ENCODE data around the gene TBKBP1. TPM values are rescaled to one million over a fixed set of nuclear protein-coding genes. Genes with fewer than 3 reads are reported as not detected.
A peak's percentile ranks its signal among the peaks of the same experiment; 100 is the strongest.

Gene TBKBP1, protein sequence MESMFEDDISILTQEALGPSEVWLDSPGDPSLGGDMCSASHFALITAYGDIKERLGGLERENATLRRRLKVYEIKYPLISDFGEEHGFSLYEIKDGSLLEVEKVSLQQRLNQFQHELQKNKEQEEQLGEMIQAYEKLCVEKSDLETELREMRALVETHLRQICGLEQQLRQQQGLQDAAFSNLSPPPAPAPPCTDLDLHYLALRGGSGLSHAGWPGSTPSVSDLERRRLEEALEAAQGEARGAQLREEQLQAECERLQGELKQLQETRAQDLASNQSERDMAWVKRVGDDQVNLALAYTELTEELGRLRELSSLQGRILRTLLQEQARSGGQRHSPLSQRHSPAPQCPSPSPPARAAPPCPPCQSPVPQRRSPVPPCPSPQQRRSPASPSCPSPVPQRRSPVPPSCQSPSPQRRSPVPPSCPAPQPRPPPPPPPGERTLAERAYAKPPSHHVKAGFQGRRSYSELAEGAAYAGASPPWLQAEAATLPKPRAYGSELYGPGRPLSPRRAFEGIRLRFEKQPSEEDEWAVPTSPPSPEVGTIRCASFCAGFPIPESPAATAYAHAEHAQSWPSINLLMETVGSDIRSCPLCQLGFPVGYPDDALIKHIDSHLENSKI
- 14.2 TPM for total RNA-seq
- long read RNA-seq, partial matches to known transcripts: 7 of 8 reads
- long read RNA-seq, other reads (novel, unspliced or antisense): 1 of 8 reads

DNA sequence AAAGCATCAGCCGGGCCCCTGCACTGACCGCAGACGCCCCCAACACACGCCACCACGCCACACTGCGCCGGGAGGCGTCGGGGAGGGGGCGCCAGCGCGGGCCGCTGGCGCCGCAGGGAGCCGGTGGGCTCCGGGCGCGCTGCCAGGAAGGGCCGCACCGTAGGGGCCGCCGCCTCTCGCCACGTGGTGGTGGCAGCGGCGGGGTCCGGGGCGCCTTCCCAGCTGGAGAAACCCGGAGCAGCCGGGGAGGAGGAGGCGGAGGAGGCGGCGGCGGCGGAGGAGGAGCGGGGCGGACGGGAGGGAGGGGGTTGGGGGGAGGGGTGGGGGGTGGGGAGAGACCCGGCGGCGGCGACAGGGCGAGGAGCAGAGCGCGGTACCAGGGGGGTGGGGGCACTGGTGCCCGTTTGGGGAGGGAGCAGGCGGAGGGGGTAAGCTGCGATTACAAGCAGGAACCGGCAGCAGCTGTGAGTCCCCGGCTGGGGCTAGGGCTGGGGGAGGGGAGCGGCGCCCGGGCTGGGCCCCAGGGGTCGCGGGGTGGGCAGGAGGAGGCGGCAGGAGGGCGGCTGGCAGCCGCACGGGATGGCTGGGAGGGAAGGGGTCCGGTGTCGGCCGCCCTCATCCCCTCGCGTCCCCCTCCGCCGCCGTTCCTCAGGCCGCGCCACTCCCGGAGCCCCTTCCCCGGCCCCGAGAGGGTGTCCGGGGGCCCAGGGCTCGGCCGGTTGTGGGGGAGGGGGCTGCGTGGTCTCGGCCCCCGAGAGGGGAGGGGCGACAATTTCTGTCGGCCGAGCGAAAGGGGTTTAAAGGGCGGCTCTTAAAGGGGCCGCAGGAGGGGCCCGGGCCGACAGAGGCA lies at the start of gene TBKBP1:
TBKBP1 (plus strand) TSS at position 431 of the 850 bp plus-strand sequence. CDS start 1,952 bp downstream, outside the sequence.
- intact Hi-C loops (cut with DNase I): loop anchor here (10.0 kb wide), 1 partner anchor 201 kb away; the partner anchor contains the start of gene SP2
- ATAC-seq (peak; percentile 41), DNase-seq (ENCODE audit: missing footprints) (peak; percentile 81)

DNA sequence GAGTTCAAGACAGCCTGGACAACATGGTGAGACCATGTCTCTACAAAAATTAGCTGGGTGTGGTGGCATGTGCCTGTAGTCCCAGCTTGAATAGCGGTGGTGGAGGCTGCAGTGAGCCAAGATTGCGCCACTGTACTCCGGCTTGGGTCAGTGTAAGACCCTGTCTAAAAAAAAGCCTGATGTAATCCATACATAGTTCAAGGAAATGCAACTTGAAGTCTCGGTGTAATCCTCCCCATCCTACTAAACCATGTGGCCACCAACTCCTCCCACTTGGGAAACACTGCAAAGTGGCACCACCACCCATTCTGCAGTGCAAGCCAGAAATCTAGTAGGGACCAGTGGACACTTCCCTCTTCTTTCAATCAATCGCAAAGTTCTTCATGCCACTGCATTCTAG lies 49.6 kb upstream of the TBKBP1 start:
- no peak for ATAC-seq
- intact Hi-C loops (cut with DNase I): no loop called here

DNA sequence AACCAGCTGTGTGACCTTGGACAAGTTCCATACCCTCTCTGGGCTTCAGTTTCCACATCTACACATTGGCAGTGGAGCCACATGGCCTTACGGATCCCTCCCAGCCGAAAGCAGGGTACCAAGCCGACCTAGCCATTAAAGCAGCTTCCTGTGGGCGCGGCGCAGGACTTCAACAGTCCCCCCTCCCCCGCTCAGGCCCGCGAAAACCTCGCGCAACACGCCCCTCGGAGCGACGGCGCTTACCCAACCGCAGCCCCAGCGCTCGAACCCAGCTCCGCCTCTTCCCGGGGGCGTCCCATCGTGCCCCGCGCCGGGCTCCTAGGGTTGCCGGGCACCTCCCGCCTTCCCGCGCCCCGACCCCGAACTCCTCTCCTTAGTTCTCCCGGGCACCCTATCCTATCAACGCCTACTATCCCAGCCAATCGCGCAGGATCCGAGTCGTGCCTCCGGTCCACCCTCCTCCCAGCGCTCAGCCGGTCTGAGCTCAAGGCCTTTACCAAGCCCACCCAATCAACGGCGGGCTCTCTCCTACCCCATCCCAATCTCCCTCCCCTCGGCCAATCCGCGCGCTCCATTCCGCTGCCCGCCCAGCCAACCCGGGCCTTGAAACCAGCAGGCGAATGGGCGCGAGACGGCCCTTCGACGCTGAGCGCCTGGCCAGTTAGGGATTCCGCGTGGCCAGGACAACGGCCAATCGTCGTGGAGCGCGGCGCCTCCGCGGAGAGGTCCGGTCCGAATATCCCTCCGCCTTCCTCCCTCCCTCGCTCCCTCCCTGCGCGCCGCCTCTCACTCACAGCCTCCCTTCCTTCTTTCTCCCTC lies 44.6 kb upstream of the TBKBP1 start, which contains the start of gene KPNB1:
KPNB1 (plus strand) TSS at position 767 of the 819 bp plus-strand sequence. CDS start 326 bp downstream, outside the sequence.
- DNase-seq (ENCODE audit: missing footprints): peak; percentile 100
- intact Hi-C loops (cut with DNase I): no loop called here

More for the DNA sequence above, 49.6 kb upstream of the TBKBP1 start:
- no peak for DNase-seq (ENCODE audit: missing footprints)

DNA sequence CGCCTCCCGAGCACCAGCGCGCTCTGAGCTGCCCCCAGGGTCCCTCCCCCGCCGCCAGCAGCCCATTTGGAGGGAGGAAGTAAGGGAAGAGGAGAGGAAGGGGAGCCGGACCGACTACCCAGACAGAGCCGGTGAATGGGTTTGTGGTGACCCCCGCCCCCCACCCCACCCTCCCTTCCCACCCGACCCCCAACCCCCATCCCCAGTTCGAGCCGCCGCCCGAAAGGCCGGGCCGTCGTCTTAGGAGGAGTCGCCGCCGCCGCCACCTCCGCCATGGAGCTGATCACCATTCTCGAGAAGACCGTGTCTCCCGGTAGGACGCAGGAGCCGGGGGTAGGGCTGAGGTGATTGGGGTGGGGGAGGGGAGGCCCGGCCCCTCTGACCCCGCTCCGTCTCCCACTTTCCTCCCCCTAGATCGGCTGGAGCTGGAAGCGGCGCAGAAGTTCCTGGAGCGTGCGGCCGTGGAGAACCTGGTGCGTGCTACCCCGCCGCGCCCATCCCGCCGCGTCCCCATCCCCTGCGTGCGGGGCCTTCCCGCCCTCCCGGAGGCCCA lies 43.9 kb upstream of the TBKBP1 start:
- DNase-seq (ENCODE audit: missing footprints): no peak
- peak; percentile 11 for ATAC-seq
- intact Hi-C loops (cut with DNase I): no loop called here

More for the DNA sequence above, 44.6 kb upstream of the TBKBP1 start, which contains the start of gene KPNB1:
- peak; percentile 91 for ATAC-seq

DNA sequence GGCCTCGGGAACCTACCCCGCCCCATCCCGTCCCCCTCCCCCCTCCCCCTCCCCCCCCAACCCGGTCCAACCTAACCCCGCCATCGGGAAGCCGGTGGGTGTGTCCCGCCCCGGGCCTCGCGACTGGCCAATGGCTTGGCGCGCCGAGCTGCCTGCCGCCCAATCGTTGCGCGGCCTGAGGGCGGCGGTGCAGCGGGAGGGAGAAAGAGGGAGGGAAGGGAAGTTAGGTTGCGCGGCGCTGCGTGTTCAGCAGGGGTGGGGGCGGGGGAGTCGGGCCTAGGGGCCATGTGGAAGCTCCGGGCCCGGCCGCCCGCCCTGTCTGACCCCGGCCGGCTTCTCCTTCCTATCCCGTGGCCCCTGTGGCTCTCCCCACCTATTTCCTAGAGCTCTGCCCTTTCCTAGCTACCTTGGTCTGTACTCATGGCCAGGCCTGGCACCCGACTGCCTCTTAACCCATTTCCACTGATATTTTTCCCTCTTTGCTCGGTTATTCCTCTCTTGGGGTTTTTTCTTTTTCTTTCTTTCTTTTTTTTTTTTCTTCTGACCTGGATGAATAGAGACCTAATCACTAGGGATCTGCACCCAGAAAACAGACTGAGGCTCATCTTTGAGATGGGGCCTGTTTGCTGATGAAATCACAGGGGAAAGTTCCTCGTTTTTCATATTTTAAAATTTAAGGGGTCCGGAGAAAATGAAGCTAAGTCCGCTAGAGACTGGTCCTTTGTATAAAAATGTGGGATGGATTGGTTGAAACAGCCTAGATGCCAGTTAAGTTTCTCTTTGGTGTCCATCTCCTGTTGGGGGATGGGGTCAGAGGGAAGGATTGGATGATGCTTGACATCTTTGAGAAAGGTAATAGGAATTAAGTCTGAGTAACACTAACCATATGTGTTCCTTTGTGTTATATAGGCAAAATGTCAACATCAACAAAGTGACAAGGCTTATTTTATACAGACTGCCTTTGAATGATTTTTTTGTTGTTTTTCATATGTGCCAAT lies 43.1 kb upstream of the TBKBP1 start:
- peak; percentile 98 for DNase-seq (ENCODE audit: missing footprints)
- intact Hi-C loops (cut with DNase I): no loop called here
- ATAC-seq: peak; percentile 81

DNA sequence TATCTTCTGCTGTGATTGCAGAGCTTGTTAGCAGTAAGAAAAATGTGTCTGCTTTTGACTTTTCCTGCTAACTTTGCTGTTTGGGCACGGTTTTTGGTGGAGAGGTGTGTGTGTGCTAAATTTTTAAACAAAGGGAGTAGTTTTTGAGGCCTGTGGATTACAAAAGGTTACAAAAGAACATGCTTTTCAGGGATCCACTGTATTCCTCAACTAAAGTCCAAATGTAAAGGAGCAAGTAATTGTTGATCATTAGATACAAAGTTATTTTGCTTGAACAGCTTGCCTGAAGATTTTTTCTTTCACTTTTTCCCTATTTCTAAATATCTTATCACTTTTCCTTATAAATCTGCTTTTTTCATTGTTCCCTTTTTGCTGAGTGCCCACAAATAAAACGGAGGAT lies 42.3 kb upstream of the TBKBP1 start:
- no peak for ATAC-seq
- no peak for DNase-seq (ENCODE audit: missing footprints)
- intact Hi-C loops (cut with DNase I): no loop called here

DNA sequence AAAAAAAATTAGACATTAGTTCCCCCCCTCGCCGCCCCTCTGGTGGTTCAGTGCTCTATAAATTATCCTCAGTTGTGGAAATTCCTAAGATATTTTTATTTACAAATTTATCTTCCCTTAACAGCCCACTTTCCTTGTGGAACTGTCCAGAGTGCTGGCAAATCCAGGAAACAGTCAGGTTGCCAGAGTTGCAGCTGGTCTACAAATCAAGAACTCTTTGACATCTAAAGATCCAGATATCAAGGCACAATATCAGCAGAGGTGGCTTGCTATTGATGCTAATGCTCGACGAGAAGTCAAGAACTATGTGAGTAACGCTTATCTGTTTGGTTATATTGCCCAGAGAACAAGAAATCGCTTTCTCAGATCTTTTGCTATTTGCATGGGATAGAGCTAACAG lies 41.4 kb upstream of the TBKBP1 start:
- intact Hi-C loops (cut with DNase I): no loop called here
- DNase-seq (ENCODE audit: missing footprints) (no peak), ATAC-seq (no peak)

DNA sequence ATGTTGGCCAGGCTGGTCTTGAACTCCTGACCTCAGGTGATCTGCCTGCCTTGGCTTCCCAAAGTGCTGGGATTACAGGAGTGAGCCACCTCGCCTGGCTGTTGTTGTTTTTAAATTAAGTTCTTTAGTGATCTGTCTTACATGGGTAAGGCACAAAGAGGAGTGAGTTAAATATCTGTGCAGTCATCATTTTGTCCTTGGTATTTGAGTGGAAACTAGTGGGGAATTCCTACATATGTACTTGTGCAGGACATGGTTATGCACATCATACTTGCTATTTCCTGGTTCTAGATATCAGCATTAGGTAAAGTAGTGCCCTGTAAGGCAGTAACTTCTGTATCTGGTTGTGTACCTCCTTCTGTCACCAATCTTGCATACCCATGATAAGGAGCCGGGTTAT lies 40.5 kb upstream of the TBKBP1 start:
- DNase-seq (ENCODE audit: missing footprints) (no peak), ATAC-seq (no peak)
- intact Hi-C loops (cut with DNase I): no loop called here

DNA sequence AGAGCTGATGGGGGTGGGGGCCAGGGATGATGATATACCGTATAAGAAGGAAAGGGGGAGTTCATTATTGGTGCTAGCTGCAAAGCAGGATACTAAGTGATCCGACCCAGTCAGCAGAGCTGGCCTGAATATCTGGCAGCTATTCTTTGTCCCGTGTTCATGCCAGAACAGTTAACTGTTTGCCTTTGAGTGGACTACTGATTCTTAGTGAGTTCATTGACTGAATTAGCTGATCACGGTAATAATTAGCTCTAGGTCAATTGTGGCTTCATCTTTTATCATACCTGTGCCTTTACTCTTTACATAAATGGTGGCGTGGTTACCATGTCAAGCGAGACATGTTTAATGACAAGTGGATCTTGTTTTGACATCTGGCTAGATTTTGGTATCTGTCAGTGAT lies 39.0 kb upstream of the TBKBP1 start:
- no peak for DNase-seq (ENCODE audit: missing footprints)
- intact Hi-C loops (cut with DNase I): no loop called here
- ATAC-seq: no peak

DNA sequence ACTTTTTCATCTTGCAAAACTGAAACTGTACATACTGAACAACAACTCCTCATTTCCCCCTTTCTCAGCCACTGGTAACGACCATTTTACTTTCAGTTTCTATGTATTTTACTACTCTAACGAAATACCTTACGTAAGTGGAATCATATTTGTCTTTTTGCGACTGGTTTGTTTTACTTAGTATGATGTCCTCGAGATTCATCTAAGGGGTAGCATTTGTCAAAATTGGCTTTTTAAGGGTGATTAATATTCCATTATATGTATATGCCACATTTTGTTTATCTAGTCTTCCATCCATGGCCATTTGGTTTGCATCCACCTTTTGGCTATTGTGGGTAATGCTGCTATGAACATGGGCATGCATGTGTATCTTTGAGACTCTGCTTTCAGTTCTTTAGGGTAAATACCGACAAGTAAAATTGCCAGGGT lies 33.9 kb upstream of the TBKBP1 start:
- intact Hi-C loops (cut with DNase I): loop anchor here (10.0 kb wide), 1 partner anchor 85 kb away; no protein-coding TSS in a partner anchor
- no peak for ATAC-seq
- no peak for DNase-seq (ENCODE audit: missing footprints)

DNA sequence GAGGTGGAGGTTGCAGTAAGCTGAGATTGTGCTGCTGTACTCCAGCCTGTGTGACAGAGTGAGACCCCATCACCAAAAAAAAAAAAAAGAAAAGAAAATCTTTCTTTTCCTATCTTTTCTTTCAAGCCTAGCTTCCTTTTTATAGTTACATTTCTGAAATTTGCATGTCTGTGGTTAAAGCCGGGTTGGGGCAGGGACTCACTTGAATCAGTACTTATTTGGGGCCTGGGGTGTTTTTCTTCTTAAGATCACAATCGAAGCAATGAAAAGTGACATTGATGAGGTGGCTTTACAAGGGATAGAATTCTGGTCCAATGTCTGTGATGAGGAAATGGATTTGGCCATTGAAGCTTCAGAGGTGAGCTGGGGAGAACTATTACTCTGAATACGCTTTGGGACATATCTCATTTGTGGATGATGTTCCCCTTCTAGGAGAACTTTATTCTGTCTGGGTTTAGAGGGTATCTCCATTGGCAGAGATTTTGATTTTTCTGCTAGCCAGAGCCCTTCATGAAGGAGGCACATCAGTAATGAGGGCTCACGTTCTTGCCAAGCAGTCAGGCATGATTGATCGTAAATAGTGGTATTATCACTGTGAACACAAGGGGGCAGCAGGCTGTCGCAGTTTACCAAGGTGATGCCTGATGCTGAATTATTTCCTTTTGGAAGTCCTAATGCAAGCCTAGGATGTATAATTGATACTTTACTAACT lies 29.9 kb upstream of the TBKBP1 start:
- intact Hi-C loops (cut with DNase I): loop anchor here (10.0 kb wide), 1 partner anchor 81 kb away; no protein-coding TSS in a partner anchor
- DNase-seq (ENCODE audit: missing footprints) (no peak), ATAC-seq (peak; percentile 50)

DNA sequence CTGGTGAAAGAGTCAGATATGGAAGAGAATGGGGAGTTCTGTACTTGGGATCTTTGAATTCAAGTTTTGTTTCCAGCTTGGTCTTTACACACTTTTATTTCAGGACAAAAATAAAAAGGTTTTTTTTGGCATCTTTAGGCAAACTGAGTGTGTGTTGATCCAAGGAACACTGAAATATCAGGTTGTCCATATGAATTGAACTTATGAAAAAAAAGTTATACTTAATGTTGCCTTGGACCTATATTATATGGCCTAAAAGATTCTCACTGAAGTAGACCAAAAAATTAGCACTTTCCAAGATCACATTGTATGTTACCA lies 29.4 kb upstream of the TBKBP1 start:
- no peak for ATAC-seq
- intact Hi-C loops (cut with DNase I): loop anchor here (10.0 kb wide), 1 partner anchor 80 kb away; no protein-coding TSS in a partner anchor

DNA sequence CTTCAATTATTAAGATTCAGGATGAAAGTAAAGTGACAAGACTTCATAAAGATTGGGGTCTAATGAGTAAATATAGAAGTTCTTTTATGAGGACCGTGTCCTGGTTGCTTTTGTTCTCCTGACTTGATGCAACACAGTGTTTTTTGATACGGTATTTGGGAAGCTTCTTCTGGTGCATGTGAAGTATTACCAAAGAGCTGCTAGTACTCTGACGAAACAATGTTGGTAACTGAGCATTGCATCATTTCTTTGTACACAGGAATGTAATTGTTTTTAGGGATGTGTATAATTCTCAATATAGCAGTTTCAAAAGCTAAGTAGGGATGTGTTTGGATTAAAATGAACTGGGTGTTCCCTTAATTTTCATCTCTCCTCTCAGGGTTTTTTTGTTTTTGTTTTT lies 28.3 kb upstream of the TBKBP1 start:
- ATAC-seq: no peak

More for the DNA sequence above, 29.4 kb upstream of the TBKBP1 start:
- DNase-seq (ENCODE audit: missing footprints): no peak

DNA sequence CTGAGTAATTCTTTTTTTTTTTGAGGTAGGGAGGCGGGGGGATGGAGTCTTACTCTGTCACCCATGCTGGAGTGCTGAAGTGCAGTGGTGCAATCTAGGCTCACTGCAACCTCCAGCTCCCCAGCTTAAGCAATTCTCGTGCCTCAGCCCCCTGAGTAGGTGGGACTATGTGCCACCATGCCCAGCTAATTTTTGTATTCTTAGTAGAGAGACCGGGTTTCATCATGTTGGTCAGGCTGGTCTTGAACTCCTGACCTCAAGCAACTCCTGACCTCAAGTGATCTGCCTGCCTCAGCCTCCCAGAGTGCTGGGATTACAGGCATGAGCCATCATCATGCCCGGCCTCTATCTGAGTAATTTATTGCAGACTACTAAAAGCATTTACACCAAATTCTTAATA lies 24.9 kb upstream of the TBKBP1 start:
- intact Hi-C loops (cut with DNase I): loop anchor here (5.0 to 10.0 kb wide), 2 partner anchors 76 to 118 kb away; no protein-coding TSS in a partner anchor
- DNase-seq (ENCODE audit: missing footprints): no peak
- no peak for ATAC-seq

More for the DNA sequence above, 28.3 kb upstream of the TBKBP1 start:
- intact Hi-C loops (cut with DNase I): loop anchor here (5.0 to 10.0 kb wide), 2 partner anchors 79 to 122 kb away; no protein-coding TSS in a partner anchor
- no peak for DNase-seq (ENCODE audit: missing footprints)

DNA sequence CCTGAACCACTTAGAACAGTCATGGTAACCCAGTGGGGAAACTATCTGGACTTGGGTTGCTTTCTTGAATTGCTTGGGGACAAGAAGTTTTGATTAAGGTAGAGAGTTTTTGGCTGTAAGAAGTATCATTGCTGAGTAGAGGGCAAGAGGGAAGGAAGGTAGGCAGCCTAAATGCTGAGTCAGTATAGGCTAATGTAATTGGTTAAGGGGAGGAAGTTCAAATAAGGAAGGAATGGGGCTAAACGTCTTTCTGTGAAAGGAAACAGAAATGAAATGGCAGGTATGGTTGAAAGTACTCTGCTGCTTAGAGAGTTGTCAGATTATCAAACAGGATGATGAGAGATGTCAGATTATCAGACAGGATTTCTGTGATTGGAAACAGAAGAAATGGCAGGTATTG lies 23.9 kb upstream of the TBKBP1 start:
- ATAC-seq: no peak
- intact Hi-C loops (cut with DNase I): no loop called here
- DNase-seq (ENCODE audit: missing footprints): no peak

DNA sequence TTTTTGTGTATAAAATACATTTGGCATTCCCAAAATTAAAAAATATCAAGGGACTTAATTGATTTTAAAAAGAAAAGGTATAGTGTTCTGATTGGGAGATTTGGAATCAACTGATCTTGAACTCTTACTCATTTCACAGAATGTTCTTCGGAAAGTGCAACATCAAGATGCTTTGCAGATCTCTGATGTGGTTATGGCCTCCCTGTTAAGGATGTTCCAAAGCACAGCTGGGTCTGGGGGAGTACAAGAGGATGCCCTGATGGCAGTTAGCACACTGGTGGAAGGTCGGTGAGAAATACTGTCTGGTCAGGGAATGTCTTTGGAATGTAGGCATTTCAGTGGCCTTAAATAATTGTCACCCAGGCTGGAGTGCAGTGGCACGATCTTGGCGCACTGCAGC lies 19.5 kb upstream of the TBKBP1 start:
- intact Hi-C loops (cut with DNase I): no loop called here
- ATAC-seq: no peak
- DNase-seq (ENCODE audit: missing footprints): no peak

All from Right ventricle myocardium inferior (tissue), 1 donor.